KMS-11 (cell line): ENCODE results near the gene IGSF11.

Experiments
- H2AFZ ChIP-seq: fragments of 200-600 bp; sonication (generic); 2 replicates; pipeline ENCODE4 v1.6.1; 2016; ENCODE audit warnings: antibody characterized with exemption, mixed run types, low read depth
- H3K27ac ChIP-seq: fragments of 200-600 bp; sonication (generic); 2 replicates; pipeline ENCODE4 v1.6.1; 2016; ENCODE audit warnings: mild to moderate bottlenecking, mixed run types
- H3K27me3 ChIP-seq: fragments of 200-600 bp; sonication (generic); 2 replicates; pipeline ENCODE4 v1.6.1; 2017; ENCODE audit warnings: mild to moderate bottlenecking, low read depth, mixed run types, moderate library complexity; ENCODE audit not compliant: insufficient read depth
- H3K36me3 ChIP-seq: fragments of 200-600 bp; sonication (generic); 2 replicates; pipeline ENCODE4 v1.6.1; 2017; ENCODE audit warnings: mild to moderate bottlenecking, mixed run types; ENCODE audit not compliant: insufficient read depth
- H3K4me1 ChIP-seq: fragments of 200-600 bp; sonication (generic); 2 replicates; pipeline ENCODE4 v1.6.1; 2016; ENCODE audit warnings: mild to moderate bottlenecking, low read depth, mixed run types; ENCODE audit not compliant: poor library complexity, severe bottlenecking
- H3K4me2 ChIP-seq: fragments of 200-600 bp; sonication (generic); 2 replicates; pipeline ENCODE4 v1.7.0; 2016; ENCODE audit warnings: mild to moderate bottlenecking, mixed run types
- H3K4me3 ChIP-seq: fragments of 200-600 bp; sonication (generic); IDR thresholded peaks from 2 replicates; pipeline ENCODE4 v1.6.1; 2017; ENCODE audit warnings: low read depth, low read length, mixed read lengths; ENCODE audit not compliant: insufficient read depth
- H3K79me2 ChIP-seq: fragments of 200-600 bp; sonication (generic); 2 replicates; pipeline ENCODE4 v1.6.1; 2016; ENCODE audit warnings: low read depth, mixed run types; ENCODE audit not compliant: insufficient read depth
- H3K9ac ChIP-seq: fragments of 200-600 bp; sonication (generic); 2 replicates; pipeline ENCODE4 v1.6.1; 2016; ENCODE audit warnings: mild to moderate bottlenecking, mixed run types
- H4K20me1 ChIP-seq: fragments of 200-600 bp; sonication (generic); 2 replicates; pipeline ENCODE4 v1.6.1; 2016; ENCODE audit warnings: mild to moderate bottlenecking, mixed run types; ENCODE audit not compliant: insufficient read depth
- CTCF ChIP-seq: fragments of 200-600 bp; sonication (generic); conservative IDR thresholded peaks from 2 replicates; pipeline ENCODE4 v1.6.1; 2017; ENCODE audit warnings: low read depth, mild to moderate bottlenecking, antibody characterized with exemption, low read length, moderate library complexity, mixed read lengths

IGSF11 gene

GRCh38 chr3:118968640-118969039, 66.0 kb downstream of the IGSF11 start:
- Histone ChIP-seq H2AFZ (no peak overlapping the region), H3K27me3 (no peaks in the 10 kb centered on the region), H4K20me1 (no peaks in the 10 kb centered on the region), H3K36me3 (no peaks in the 10 kb centered on the region), H3K79me2 (no peaks in the 10 kb centered on the region), H3K4me2 (no peak overlapping the region), H3K9ac (no peak overlapping the region), H3K4me1 (no peaks in the 10 kb centered on the region), H3K4me3 (no peak overlapping the region), H3K27ac (no peak overlapping the region)
- no peak for TF ChIP-seq CTCF

DNA sequence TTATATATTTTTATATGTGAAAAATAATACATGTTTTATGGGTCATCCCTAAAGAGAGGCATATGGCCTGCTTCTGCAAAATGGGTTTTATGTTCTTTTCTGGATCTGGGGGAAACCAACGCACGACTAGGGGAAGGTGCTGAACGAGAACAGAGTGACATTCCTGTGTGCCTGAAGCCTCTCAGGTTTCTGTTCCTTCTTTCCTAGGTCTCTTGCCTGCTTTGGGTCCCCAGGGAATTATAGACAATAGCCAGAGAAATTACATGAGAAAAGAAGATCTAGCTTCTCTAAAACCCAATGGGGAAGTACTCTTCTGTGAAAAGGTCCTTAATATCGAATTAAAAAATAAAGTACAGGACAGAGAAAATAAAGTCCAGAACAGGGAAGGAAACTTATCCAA, 66.5 kb downstream of the IGSF11 start:
- Histone ChIP-seq H4K20me1 (no peaks in the 10 kb centered on the region), H3K9ac (no peak overlapping the region), H3K27me3 (no peaks in the 10 kb centered on the region), H3K4me3 (no peak overlapping the region), H3K79me2 (no peaks in the 10 kb centered on the region), H3K27ac (no peak overlapping the region), H3K36me3 (no peaks in the 10 kb centered on the region), H2AFZ (no peak overlapping the region), H3K4me1 (no peaks in the 10 kb centered on the region), H3K4me2 (no peak overlapping the region)
- TF ChIP-seq CTCF: no peak

GRCh38 chr3:118966700-118967099, 67.9 kb downstream of the IGSF11 start:
- H3K9ac ChIP-seq: no peak overlapping the region

DNA sequence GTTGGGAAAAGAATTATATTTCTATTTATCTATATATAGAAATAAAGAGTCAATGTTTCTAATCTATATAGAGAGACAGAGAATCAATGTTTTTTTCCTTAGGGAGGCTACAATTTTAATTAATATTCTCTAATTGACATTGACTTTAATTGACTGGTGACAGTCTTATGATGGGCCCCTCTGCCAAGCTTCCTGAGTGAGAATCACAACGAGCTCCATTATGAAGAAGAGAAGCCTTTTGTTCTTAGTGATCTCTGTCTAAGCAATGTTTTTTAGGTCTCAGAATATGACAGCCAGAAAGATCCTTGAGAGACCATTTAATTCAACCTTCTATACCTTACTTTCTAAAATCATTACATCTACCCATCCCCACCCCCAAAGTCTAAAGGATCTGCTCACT, 70.9 kb downstream of the IGSF11 start:
- no peaks in the 10 kb centered on the region for H3K4me1 ChIP-seq
- H4K20me1 ChIP-seq: no peaks in the 10 kb centered on the region
- H3K9ac ChIP-seq: no peak overlapping the region
- no peak overlapping the region for H3K4me2 ChIP-seq
- no peak overlapping the region for H3K4me3 ChIP-seq
- no peaks in the 10 kb centered on the region for H3K36me3 ChIP-seq
- no peaks in the 10 kb centered on the region for H3K79me2 ChIP-seq
- no peak for TF ChIP-seq CTCF
- H3K27me3 ChIP-seq: no peaks in the 10 kb centered on the region
- no peak overlapping the region for H3K27ac ChIP-seq
- H2AFZ ChIP-seq: no peak overlapping the region

More at GRCh38 chr3:118966700-118967099, 67.9 kb downstream of the IGSF11 start:
- Histone ChIP-seq H3K4me2 (no peak overlapping the region), H3K79me2 (no peaks in the 10 kb centered on the region), H4K20me1 (no peaks in the 10 kb centered on the region), H3K36me3 (no peaks in the 10 kb centered on the region), H3K4me3 (no peak overlapping the region), H3K27ac (no peak overlapping the region), H2AFZ (no peak overlapping the region), H3K4me1 (no peaks in the 10 kb centered on the region), H3K27me3 (no peaks in the 10 kb centered on the region)
- TF ChIP-seq CTCF: no peak
